Measurements from ENCODE around the gene RPS6KA2.
A peak's percentile ranks its signal among the peaks of the same experiment; 100 is the strongest.
"Not testable (repeated sequence)": the region's sequence is repeated elsewhere in the genome, so short reads cannot be mapped to it uniquely, and the experiment has no call there.

RPS6KA2 gene

GRCh38 chr6:166395351-166395750 lies 231.7 kb downstream of the RPS6KA2 start:
- no peak for TF ChIP-seq CTCF (IDR thresholded peaks at IDR 0.05; ENCODE audit: unreplicated experiment in 3 of 3)
- Mint-ChIP-seq H3K27me3 (ENCODE audit: low read depth) (peaks cover 11% of the 10 kb centered on the region), H3K4me3 (no peak overlapping the region), H3K9me3 (no peaks in the 10 kb centered on the region), H3K36me3 (ENCODE audit: low read depth) (no peaks in the 10 kb centered on the region), H3K27ac (no peak overlapping the region), H3K4me1 (peaks cover 9% of the 10 kb centered on the region)

- Mint-ChIP-seq H3K36me3 (ENCODE audit: low read depth) (no peaks in the 10 kb centered on the region), H3K4me1 (peaks cover 9% of the 10 kb centered on the region), H3K27ac (peak overlapping the region in 1 of 3 experiments; percentile 45), H3K27me3 (ENCODE audit: low read depth) (peaks cover 11% of the 10 kb centered on the region), H3K4me3 (no peak overlapping the region), H3K9me3 (no peaks in the 10 kb centered on the region)
- TF ChIP-seq CTCF (IDR thresholded peaks at IDR 0.05; ENCODE audit: unreplicated experiment in 3 of 3), result no peak
These were observed 232.8 kb downstream of the RPS6KA2 start for GRCh38 chr6:166394036-166394892.

GRCh38 chr6:166393535-166393823 lies 233.6 kb downstream of the RPS6KA2 start:
- H3K4me3 Mint-ChIP-seq, result no peak overlapping the region
- no peak for TF ChIP-seq CTCF (IDR thresholded peaks at IDR 0.05; ENCODE audit: unreplicated experiment in 3 of 3)
- no peak overlapping the region for H3K27ac Mint-ChIP-seq
- peaks cover 10% of the 10 kb centered on the region for H3K27me3 Mint-ChIP-seq (ENCODE audit: low read depth)
- no peaks in the 10 kb centered on the region for H3K9me3 Mint-ChIP-seq
- H3K4me1 Mint-ChIP-seq, result peaks cover 9% of the 10 kb centered on the region
- no peaks in the 10 kb centered on the region for H3K36me3 Mint-ChIP-seq (ENCODE audit: low read depth)

- peaks cover 10% of the 10 kb centered on the region for H3K4me1 Mint-ChIP-seq
- H3K4me3 Mint-ChIP-seq; H3K36me3 Mint-ChIP-seq (ENCODE audit: low read depth); H3K9me3 Mint-ChIP-seq; H3K27me3 Mint-ChIP-seq (ENCODE audit: low read depth); H3K27ac Mint-ChIP-seq: not testable (repeated sequence)
These were observed 234.1 kb downstream of the RPS6KA2 start for GRCh38 chr6:166392755-166393534.

GRCh38 chr6:166389119-166389518 lies 237.9 kb downstream of the RPS6KA2 start:
- Mint-ChIP-seq H3K4me1 (peaks cover 8% of the 10 kb centered on the region), H3K27me3 (ENCODE audit: low read depth) (peaks cover 2% of the 10 kb centered on the region), H3K4me3 (no peak overlapping the region), H3K36me3 (ENCODE audit: low read depth) (no peaks in the 10 kb centered on the region), H3K27ac (no peak overlapping the region), H3K9me3 (no peaks in the 10 kb centered on the region)
- no peak for TF ChIP-seq CTCF (IDR thresholded peaks at IDR 0.05; ENCODE audit: unreplicated experiment in 3 of 3)

- Mint-ChIP-seq H3K27me3 (ENCODE audit: low read depth) (no peaks in the 10 kb centered on the region), H3K4me1 (peaks cover 6% of the 10 kb centered on the region), H3K9me3 (no peaks in the 10 kb centered on the region), H3K27ac (peak overlapping the region in 1 of 3 experiments; percentile 85), H3K4me3 (no peak overlapping the region), H3K36me3 (ENCODE audit: low read depth) (no peaks in the 10 kb centered on the region)
- no peak for TF ChIP-seq CTCF (IDR thresholded peaks at IDR 0.05; ENCODE audit: unreplicated experiment in 3 of 3)
These were observed 238.6 kb downstream of the RPS6KA2 start for GRCh38 chr6:166388290-166389004.
